Ovary (tissue), 3 donors: ENCODE data around the gene IBA57.

Experiments
- POLR2A ChIP-seq: fragments of 450-650 bp; IDR thresholded peaks from one replicate; pipeline ENCODE4 v1.6.1; 2017; ENCODE audit warnings: antibody characterized with exemption, mild to moderate bottlenecking, moderate library complexity
- TF ChIP-seq, protein P1 (sequence below), 3 donors: fragments of 450-650 bp in 2 of 3; fragments of 200-600 bp in 1 of 3; IDR thresholded peaks; one replicate each; pipeline versions ENCODE4 v1.5.1 to v1.8.0; 2016 to 2022; ENCODE audit warnings: antibody characterized with exemption in 3 of 3, mild to moderate bottlenecking in 1 of 3
- donor health status: DM: no; HTN: no; CAD: no.

DNA sequence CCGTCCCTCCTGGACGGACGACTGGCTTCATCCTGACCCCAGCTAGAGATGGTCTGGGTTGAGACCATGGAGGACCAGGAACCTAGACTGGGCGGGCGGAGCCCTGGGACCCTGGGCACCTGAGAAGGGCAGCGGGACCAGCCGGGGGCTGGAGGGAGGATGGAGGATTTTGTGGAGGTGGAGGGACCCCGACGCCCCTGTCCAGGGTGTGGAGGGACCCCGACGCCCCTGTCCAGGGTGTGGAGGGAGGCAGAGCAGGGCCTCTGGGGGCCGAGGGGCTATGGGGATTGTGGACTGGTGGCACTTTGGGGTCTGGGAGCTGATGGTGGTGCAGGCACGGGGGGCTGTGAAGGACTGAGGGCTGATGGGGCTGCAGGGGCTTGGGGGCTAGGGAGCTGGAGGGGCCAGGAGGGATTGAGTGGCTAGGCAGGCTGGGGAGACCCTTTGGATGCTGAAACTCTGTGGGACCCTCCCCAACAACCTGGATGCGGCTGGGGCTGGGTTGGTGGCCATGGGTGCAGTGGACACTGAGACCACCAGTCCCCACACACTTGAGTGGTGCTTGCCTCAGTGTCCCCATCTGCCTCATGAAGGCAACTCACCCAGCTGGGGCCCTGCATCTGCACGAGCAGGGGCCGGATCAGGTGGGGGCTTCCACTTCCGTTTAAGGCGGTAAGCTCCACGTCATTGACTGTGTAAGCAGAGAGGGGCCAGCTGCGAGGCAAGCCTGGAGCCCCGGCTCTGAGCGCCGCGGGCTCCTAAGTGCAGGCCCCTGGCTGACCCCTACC lies 8.5 kb upstream of the IBA57 start:
- TF ChIP-seq POLR2A = no peak
- TF ChIP-seq, protein P1, sequence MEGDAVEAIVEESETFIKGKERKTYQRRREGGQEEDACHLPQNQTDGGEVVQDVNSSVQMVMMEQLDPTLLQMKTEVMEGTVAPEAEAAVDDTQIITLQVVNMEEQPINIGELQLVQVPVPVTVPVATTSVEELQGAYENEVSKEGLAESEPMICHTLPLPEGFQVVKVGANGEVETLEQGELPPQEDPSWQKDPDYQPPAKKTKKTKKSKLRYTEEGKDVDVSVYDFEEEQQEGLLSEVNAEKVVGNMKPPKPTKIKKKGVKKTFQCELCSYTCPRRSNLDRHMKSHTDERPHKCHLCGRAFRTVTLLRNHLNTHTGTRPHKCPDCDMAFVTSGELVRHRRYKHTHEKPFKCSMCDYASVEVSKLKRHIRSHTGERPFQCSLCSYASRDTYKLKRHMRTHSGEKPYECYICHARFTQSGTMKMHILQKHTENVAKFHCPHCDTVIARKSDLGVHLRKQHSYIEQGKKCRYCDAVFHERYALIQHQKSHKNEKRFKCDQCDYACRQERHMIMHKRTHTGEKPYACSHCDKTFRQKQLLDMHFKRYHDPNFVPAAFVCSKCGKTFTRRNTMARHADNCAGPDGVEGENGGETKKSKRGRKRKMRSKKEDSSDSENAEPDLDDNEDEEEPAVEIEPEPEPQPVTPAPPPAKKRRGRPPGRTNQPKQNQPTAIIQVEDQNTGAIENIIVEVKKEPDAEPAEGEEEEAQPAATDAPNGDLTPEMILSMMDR (IDR thresholded peaks at IDR 0.05) = no peak
